NT2/D1 (cell line): ENCODE data around the gene HTT.

Experiments used
- DNase-seq: peaks from one replicate; pipeline ENCODE4 v3.0.0-alpha.2; 2011; ENCODE audit warnings: low read depth, low spot score
- H3K27me3 ChIP-seq: 2 replicates; pipeline ENCODE4 v1.6.0; 2011; ENCODE audit warnings: mild to moderate bottlenecking; ENCODE audit not compliant: insufficient read length, insufficient read depth
- H3K36me3 ChIP-seq: 2 replicates; pipeline ENCODE4 v1.6.1; 2011; ENCODE audit warnings: mild to moderate bottlenecking, low read length, mixed read lengths; ENCODE audit not compliant: insufficient read depth, insufficient read length
- H3K4me1 ChIP-seq: 2 replicates; pipeline ENCODE4 v1.5.1; 2011; ENCODE audit not compliant: insufficient read depth, insufficient read length
- H3K4me3 ChIP-seq: 2 replicates; pipeline ENCODE4 v1.5.1; 2011; ENCODE audit warnings: low read depth; ENCODE audit not compliant: insufficient read length
- H3K9ac ChIP-seq: 2 replicates; pipeline ENCODE4 v1.6.0; 2011; ENCODE audit warnings: low read depth; ENCODE audit not compliant: insufficient read length
- H3K9me3 ChIP-seq: 2 replicates; pipeline ENCODE4 v1.5.1; 2011; ENCODE audit warnings: mild to moderate bottlenecking, low read length; ENCODE audit not compliant: insufficient read depth
- SUZ12 ChIP-seq: IDR thresholded peaks from 2 replicates; pipeline ENCODE4 v1.6.1; 2011; ENCODE audit not compliant: insufficient read length, insufficient read depth; ENCODE audit errors: extremely low read depth
- YY1 ChIP-seq: IDR thresholded peaks from 2 replicates; pipeline ENCODE4 v1.6.1; 2011; ENCODE audit not compliant: insufficient read length, insufficient read depth
- ZNF274 ChIP-seq: IDR thresholded peaks from 2 replicates; pipeline ENCODE4 v1.6.1; 2011; ENCODE audit warnings: mild to moderate bottlenecking, low read depth, low read length

HTT gene

GRCh38 chr4:3066836-3067400 lies 7.6 kb upstream of the HTT start:
- Histone ChIP-seq H3K9ac (no peak overlapping the region), H3K4me3 (no peak overlapping the region), H3K36me3 (no peaks in the 10 kb centered on the region), H3K27me3 (no peaks in the 10 kb centered on the region), H3K4me1 (peaks cover 6% of the 10 kb centered on the region), H3K9me3 (no peaks in the 10 kb centered on the region)
- TF ChIP-seq ZNF274, result no peak
- no peak for TF ChIP-seq YY1
- no peak for TF ChIP-seq SUZ12
- no peak for DNase-seq

GRCh38 chr4:3067473-3068001 lies 6.9 kb upstream of the HTT start:
- peaks cover 2% of the 10 kb centered on the region for H3K4me1 ChIP-seq
- H3K9me3 ChIP-seq, result no peaks in the 10 kb centered on the region
- H3K36me3 ChIP-seq, result no peaks in the 10 kb centered on the region
- no peak overlapping the region for H3K9ac ChIP-seq
- TF ChIP-seq ZNF274, result no peak
- no peak for TF ChIP-seq SUZ12
- TF ChIP-seq YY1, result no peak
- H3K4me3 ChIP-seq, result no peak overlapping the region
- no peak for DNase-seq
- H3K27me3 ChIP-seq, result no peaks in the 10 kb centered on the region

DNA sequence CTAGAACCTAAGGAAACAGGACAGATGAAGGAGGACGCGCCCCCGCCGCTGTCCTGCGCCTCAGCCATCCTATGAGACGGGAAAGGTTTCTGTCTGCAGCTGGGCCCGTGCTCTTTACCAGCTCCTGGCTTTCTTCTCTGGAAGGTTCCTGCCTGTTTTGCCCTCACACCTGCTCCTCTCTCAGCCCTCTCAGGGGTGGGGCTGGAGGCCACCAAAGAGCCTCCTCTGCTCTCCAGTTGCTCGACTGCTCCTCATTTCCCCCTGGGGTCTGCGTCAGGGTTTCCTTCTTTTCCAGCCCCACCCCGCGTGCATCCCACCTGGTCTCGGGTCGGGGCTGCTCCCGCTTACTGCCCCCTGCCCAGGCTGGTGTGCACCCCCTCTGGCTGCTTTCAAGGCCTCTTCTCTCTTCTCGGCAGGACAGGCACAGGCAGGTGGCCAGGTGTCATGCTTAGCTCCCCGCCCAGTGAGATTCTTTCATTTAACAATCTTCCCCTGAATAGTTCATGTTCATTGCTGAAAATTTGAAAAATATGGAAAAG lies 4.8 kb upstream of the HTT start:
- peaks cover 6% of the 10 kb centered on the region for H3K4me1 ChIP-seq
- no peak for TF ChIP-seq SUZ12
- no peak for TF ChIP-seq YY1
- no peak for TF ChIP-seq ZNF274
- DNase-seq, result no peak
- H3K4me3 ChIP-seq, result no peak overlapping the region
- no peak overlapping the region for H3K9ac ChIP-seq
- no peaks in the 10 kb centered on the region for H3K36me3 ChIP-seq
- H3K9me3 ChIP-seq, result no peaks in the 10 kb centered on the region
- H3K27me3 ChIP-seq, result no peaks in the 10 kb centered on the region

- Histone ChIP-seq H3K4me1 (peaks cover 6% of the 10 kb centered on the region), H3K36me3 (peaks cover 1% of the 10 kb centered on the region), H3K4me3 (no peak overlapping the region), H3K9ac (no peak overlapping the region), H3K27me3 (no peaks in the 10 kb centered on the region), H3K9me3 (no peaks in the 10 kb centered on the region)
- TF ChIP-seq SUZ12, result no peak
- TF ChIP-seq ZNF274, result no peak
- no peak for TF ChIP-seq YY1
- no peak for DNase-seq
Observed at GRCh38 chr4:3070709-3071500, 3.6 kb upstream of the HTT start.

- DNase-seq, result no peak
- H3K27me3 ChIP-seq, result no peaks in the 10 kb centered on the region
Observed at GRCh38 chr4:3071811-3072210, 2.7 kb upstream of the HTT start.

DNA sequence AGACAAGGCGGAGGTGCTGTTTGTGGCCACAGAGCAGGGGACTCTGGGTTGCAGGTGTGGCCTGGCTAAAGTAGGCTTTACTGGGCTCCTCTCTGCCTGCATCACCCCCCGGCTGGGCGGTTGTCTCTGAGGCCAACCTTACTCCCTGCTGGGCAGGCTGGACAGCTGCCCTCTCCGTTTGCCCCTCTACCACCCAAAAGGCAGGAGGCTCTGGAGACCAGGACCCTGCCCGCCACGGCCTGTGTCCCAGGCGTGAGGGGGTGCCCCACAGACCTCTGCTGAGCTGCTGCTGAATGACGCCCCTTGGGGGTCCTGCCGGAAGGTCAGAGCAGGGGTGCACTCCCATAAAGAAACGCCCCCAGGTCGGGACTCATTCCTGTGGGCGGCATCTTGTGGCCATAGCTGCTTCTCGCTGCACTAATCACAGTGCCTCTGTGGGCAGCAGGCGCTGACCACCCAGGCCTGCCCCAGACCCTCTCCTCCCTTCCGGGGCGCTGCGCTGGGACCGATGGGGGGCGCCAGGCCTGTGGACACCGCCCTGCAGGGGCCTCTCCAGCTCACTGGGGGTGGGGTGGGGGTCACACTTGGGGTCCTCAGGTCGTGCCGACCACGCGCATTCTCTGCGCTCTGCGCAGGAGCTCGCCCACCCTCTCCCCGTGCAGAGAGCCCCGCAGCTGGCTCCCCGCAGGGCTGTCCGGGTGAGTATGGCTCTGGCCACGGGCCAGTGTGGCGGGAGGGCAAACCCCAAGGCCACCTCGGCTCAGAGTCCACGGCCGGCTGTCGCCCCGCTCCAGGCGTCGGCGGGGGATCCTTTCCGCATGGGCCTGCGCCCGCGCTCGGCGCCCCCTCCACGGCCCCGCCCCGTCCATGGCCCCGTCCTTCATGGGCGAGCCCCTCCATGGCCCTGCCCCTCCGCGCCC lies 1.1 kb upstream of the HTT start:
- Histone ChIP-seq H3K27me3 (no peaks in the 10 kb centered on the region), H3K36me3 (peaks cover 11% of the 10 kb centered on the region), H3K4me1 (peaks cover 6% of the 10 kb centered on the region), H3K9me3 (no peaks in the 10 kb centered on the region), H3K9ac (peak overlapping the region; percentile 86), H3K4me3 (peak overlapping the region; percentile 58)
- no peak for TF ChIP-seq ZNF274
- no peak for TF ChIP-seq YY1
- no peak for TF ChIP-seq SUZ12
- DNase-seq, result no peak

More at GRCh38 chr4:3071811-3072210, 2.7 kb upstream of the HTT start:
- Histone ChIP-seq H3K36me3 (peaks cover 7% of the 10 kb centered on the region), H3K9me3 (no peaks in the 10 kb centered on the region), H3K4me1 (peaks cover 6% of the 10 kb centered on the region), H3K9ac (no peak overlapping the region), H3K4me3 (no peak overlapping the region)
- TF ChIP-seq YY1 (no peak), ZNF274 (no peak), SUZ12 (no peak)
